Motor neuron (in vitro differentiated cells): Measurements from ENCODE around the gene SLC6A7. TPM values are rescaled to one million over a fixed set of nuclear protein-coding genes. Genes with fewer than 3 reads are reported as not detected.

Source experiments
- ATAC-seq, 8 experiments: fragments of 200-7000 bp; cut with Tn5 transposase; replicated peaks in 6 of 8; 2 replicates each; pipeline ENCODE4 v1.8.0; 2021; ENCODE audit warnings: mild to moderate bottlenecking in 8 of 8, moderate library complexity in 8 of 8
- H3K27ac ChIP-seq, 2 donors: fragments of 250-450 bp; sonication (Bioruptor Pico); 2 replicates each; pipeline ENCODE4 v1.9.0; 2021; ENCODE audit warnings: antibody characterized with exemption in 2 of 2, mild to moderate bottlenecking in 2 of 2, moderate library complexity in 1 of 2
- H3K4me1 ChIP-seq, 2 donors: fragments of 250-450 bp; sonication (Bioruptor Pico); replicated peaks in 1 of 2; 2 replicates each; pipeline ENCODE4 v1.6.1; 2021; ENCODE audit warnings: antibody characterized with exemption in 2 of 2, mild to moderate bottlenecking in 2 of 2, moderate library complexity in 1 of 2
- H3K4me3 ChIP-seq, 5 donors: fragments of 250-450 bp; sonication (Bioruptor Pico); 2 replicates each; pipeline ENCODE4 v1.9.0; 2021; ENCODE audit warnings: antibody characterized with exemption in 5 of 5, mild to moderate bottlenecking in 5 of 5, moderate library complexity in 4 of 5
- WGBS, 10 experiments: fragments of 450-650 bp; shearing (Covaris generic); methylation state at CpG; one replicate each; pipeline ENCODE4 v1.0.0; 2022; 5-methylcytosine and 5-hydroxymethylcytosine counted together
- in situ Hi-C, 9 experiments: fragments of 400-800 bp; cut with MboI; loops; one replicate each; pipeline ENCODE4 v1.15.0; 2021; ENCODE audit warnings: low sequenced_read_pairs in 9 of 9, low pct_unique_long_range_greater_than_20kb in 2 of 9; ENCODE audit not compliant: unreplicated experiment in 9 of 9
- total RNA-seq, 8 experiments: library from RNA; unstranded; fragments of 300-600 nt; gene quantifications; 2 replicates each; pipeline versions ENCODE4 v1.2.3 to v1.2.4, GENCODE V29; 2022

Gene SLC6A7
- total RNA-seq = 1 to 10 TPM in 1 of 8 experiments, under 1 TPM in 6, not detected in 1; 0.07 to 1.9 (median 0.14) TPM

DNA sequence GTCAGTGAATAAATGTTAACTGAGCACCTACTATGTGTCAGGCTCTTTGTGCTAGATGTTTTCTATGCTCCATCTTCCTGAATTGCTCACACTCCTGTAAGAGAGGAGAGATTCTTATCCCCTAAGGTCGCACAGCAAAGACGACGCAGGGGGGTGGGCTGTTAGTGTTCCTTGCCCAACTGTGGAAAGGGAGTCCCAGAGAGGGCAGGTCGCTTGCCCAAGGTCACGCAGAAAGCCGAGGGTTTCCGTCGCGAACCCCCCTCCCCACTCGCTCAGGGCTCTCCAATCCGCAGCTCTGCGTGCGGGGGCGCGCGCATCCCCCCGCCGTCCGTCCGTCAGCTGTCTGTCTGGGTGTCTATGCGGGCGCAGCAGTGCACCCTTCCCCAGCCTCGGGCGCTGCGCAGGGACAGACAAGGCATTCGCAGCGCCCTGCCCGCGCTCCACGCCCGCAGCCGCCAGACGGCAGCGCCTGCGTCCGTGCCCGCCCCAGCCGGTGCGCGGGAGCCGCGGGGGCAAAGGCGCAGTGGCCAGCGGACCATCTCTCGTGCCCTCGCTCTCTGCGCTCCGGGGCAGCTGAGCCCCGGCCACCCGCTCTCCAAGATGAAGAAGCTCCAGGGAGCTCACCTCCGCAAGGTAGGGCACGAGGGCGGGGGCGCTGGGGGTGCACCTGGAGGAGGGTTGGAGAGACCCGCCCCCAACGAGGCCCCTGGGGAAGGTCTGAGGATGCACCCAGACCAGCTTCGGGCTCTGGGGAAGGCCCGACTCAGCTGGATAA lies at the start of gene SLC6A7:
Gene SLC6A7 (plus strand): TSS at position 335 of the 775 bp plus-strand sequence. CDS start 266 bp downstream, at position 601.
- H3K4me3 ChIP-seq = no peak within 1 kb of the TSS
- WGBS, 10 experiments = 3 to 75% (median 23%) methylated on average over 2 to 10 of the region's 58 CpGs; no CpG with 5 or more reads in 3 of the 10 experiments
- peak in 5 of 8 experiments; percentile 25 to 67 (median 60) for ATAC-seq
- in situ Hi-C loops = no loop called here
- H3K27ac ChIP-seq = no peak within 1 kb of the TSS
- H3K4me1 ChIP-seq = peaks cover 24 to 28% of the 10 kb centered on the region in 2 donors

DNA sequence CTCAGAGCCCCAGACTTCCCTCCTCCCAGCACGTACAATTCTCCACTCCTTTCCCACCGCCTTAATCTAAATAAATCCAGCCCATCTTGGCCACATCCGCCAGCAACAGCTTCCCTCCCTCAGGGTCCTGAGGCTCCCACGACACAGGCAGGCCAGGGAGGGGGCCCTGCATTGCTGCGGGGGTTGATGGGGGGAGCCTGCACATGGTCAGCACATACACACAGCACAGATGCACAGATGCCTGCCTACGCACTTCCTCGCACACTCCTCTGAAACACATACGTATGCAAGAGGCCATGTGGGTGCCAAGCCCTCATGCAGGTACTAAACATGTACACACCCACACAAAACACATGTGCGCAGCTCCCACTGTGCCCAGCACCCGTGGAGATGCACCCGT lies 49.0 kb upstream of the SLC6A7 start:
- Histone ChIP-seq H3K4me1 (peaks cover 66 to 81% of the 10 kb centered on the region in 2 donors), H3K27ac (no peak overlapping the region), H3K4me3 (no peak overlapping the region)
- 8 to 85% (median 43%) methylated on average over 2 to 6 of the region's 11 CpGs; no CpG with 5 or more reads in 5 of the 10 experiments for WGBS, 10 experiments
- in situ Hi-C loops = no loop called here
- ATAC-seq = peak in 2 of 8 experiments; percentile 3 to 67

- peak in 2 of 8 experiments; percentile 2 to 40 for ATAC-seq
- Histone ChIP-seq H3K4me3 (no peak overlapping the region), H3K27ac (no peak overlapping the region), H3K4me1 (peaks cover 59 to 74% of the 10 kb centered on the region in 2 donors)
- 0 to 92% (median 65%) methylated on average over 1 to 6 of the region's 9 CpGs; no CpG with 5 or more reads in 2 of the 10 experiments for WGBS, 10 experiments
- in situ Hi-C loops = no loop called here
Observed at GRCh38 chr5:150141544-150142184, 48.2 kb upstream of the SLC6A7 start.

- WGBS, 10 experiments = 5 to 100% (median 68%) methylated on average over 1 to 5 of the region's 14 CpGs; no CpG with 5 or more reads in 5 of the 10 experiments
Observed at GRCh38 chr5:150142185-150142958, 47.5 kb upstream of the SLC6A7 start.

DNA sequence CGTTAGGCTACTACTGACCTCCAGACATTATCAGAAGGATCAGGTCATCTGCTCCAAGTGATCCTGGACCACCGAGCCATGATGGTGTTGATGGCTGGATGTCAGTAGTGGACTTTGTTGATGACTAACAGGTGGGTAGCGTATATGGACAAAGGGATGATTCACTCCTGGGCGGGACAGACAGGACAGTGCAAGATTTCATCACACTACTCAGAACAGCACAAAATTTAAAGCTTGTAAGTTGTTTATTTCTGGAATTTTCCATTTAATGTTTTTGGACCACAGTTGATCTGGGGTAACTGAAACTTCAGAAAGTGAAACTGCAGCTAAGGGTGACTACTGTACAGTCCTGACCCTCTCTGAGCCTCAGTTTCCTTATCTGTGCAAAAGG lies 46.9 kb upstream of the SLC6A7 start:
- in situ Hi-C loops = no loop called here
- no peak overlapping the region for H3K27ac ChIP-seq
- 0 to 60% (median 5%) methylated on average over 1 to 4 of the region's 4 CpGs; no CpG with 5 or more reads in 7 of the 10 experiments for WGBS, 10 experiments
- H3K4me1 ChIP-seq = peaks cover 56 to 71% of the 10 kb centered on the region in 2 donors
- ATAC-seq = peak in 5 of 8 experiments; percentile 24 to 67 (median 35)
- H3K4me3 ChIP-seq = no peak overlapping the region

More at GRCh38 chr5:150142185-150142958, 47.5 kb upstream of the SLC6A7 start:
- no peak overlapping the region for H3K27ac ChIP-seq
- no peak overlapping the region for H3K4me3 ChIP-seq
- ATAC-seq = no peak
- in situ Hi-C loops = no loop called here
- peaks cover 61 to 74% of the 10 kb centered on the region in 2 donors for H3K4me1 ChIP-seq

GRCh38 chr5:150143350-150144245 lies 46.3 kb upstream of the SLC6A7 start:
- Histone ChIP-seq H3K4me1 (peaks cover 49 to 64% of the 10 kb centered on the region in 2 donors), H3K4me3 (no peak overlapping the region), H3K27ac (peak overlapping the region in 1 of 2 donors; percentile 48)
- ATAC-seq = peak; percentile 1 to 69 (median 52)
- in situ Hi-C loops = no loop called here
- 0 to 83% (median 66%) methylated on average over 1 to 8 of the region's 20 CpGs; no CpG with 5 or more reads in 5 of the 10 experiments for whole genome bisulfite sequencing, 10 experiments

- in situ Hi-C loops = no loop called here
- Histone ChIP-seq H3K4me1 (peaks cover 43 to 57% of the 10 kb centered on the region in 2 donors), H3K4me3 (no peak overlapping the region), H3K27ac (peak overlapping the region in 1 of 2 donors; percentile 48)
- 17 to 60% (median 51%) methylated on average over 1 to 3 of the region's 14 CpGs; no CpG with 5 or more reads in 4 of the 10 experiments for WGBS, 10 experiments
- ATAC-seq = peak in 7 of 8 experiments; percentile 1 to 58 (median 35)
Observed at GRCh38 chr5:150144246-150144801, 45.5 kb upstream of the SLC6A7 start.

DNA sequence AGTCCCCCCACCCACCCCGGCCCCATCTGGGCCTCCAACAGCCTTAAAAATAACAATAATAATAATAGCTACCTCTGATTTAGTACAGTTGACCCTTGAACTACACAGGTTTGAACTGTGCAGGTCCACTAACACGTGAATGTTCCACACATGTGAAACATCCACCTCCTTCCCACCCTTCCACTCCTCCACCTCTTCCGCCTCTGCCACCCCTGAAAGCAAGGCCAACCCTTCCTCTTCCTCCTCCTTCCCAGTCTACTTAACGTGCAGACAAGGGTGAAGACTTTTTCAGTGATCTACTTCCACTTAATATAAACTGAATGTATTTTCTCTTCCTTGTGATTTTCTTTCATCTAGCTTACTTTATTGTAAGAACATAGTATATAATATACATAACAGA lies 45.0 kb upstream of the SLC6A7 start:
- 0 to 100% (median 33%) methylated on average over 1 to 3 of the region's 4 CpGs; no CpG with 5 or more reads in 3 of the 10 experiments for WGBS, 10 experiments
- in situ Hi-C loops = no loop called here

GRCh38 chr5:150146235-150146634 lies 43.6 kb upstream of the SLC6A7 start:
- peaks cover 33 to 44% of the 10 kb centered on the region in 2 donors for H3K4me1 ChIP-seq
- no peak overlapping the region for H3K4me3 ChIP-seq
- no peak overlapping the region for H3K27ac ChIP-seq
- WGBS, 10 experiments = 47 to 100% (median 93%) methylated on average over 1 to 4 of the region's 5 CpGs; no CpG with 5 or more reads in 2 of the 10 experiments
- in situ Hi-C loops = no loop called here
- no peak for ATAC-seq

More for the DNA sequence above, 45.0 kb upstream of the SLC6A7 start:
- ATAC-seq = no peak
- Histone ChIP-seq H3K4me1 (peaks cover 43 to 55% of the 10 kb centered on the region in 2 donors), H3K4me3 (no peak overlapping the region), H3K27ac (peak overlapping the region in 1 of 2 donors; percentile 48)

DNA sequence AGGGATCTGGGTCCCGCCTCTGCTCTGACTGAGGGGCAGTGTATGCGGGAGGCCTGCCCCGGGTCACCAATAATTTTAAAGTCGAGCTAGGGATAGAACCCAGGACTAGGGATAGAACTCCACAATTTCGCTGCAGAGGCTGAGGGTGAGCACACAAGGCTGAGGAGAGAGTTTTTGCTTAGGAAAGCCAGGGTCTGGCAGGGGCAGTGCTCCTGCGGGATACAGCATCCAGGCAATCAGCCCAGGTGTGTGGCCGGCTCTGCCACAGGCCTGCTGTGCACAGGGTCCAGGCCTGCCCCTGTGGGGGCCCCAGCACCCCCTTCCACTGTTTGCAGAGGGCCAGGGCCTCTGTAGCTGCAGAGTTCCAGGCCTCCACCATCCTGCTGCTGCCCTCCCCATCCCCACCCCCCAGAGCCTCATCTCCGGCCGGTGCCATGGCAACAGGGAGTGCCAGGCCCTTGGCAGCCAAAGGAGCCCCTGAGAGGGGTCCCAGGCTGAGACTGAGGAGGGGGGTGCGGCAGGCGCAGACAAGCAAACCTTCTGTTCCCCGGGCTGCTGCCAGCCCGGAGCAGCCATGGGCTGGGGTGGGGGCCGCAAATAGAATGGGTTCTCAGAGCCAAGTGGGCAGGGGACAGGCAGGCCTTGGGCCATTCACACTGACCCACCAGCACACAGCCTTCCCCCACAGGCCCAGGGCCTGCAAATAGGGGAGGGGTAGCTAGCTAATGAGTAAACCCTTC lies 42.8 kb upstream of the SLC6A7 start:
- WGBS, 10 experiments = 100% methylated on average over 1 to 2 of the region's 14 CpGs; no CpG with 5 or more reads in 8 of the 10 experiments
- no peak overlapping the region for H3K27ac ChIP-seq
- in situ Hi-C loops = no loop called here
- peaks cover 26 to 36% of the 10 kb centered on the region in 2 donors for H3K4me1 ChIP-seq
- ATAC-seq = peak in 5 of 8 experiments; percentile 56 to 81 (median 67)
- H3K4me3 ChIP-seq = no peak overlapping the region

DNA sequence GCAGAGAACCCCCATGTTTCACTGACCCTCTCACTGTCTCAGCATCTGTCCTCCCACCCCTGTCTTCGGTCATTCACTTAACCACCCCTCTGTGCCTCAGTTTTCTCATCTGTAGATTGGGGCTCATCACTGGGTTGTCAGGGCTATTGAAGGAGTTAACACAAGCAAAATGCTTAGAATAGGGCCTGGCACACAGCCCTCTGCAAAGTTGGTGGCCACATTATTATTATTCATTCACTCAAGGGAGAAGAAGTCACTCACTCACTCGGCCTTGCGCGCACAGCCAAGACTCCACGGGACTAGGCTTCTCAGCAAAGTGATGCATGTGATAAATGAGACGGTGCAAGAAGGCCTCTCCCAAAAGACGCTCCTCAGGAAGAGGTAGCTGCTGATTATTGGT lies 42.2 kb upstream of the SLC6A7 start:
- Histone ChIP-seq H3K27ac (no peak overlapping the region), H3K4me1 (peaks cover 26 to 40% of the 10 kb centered on the region in 2 donors), H3K4me3 (no peak overlapping the region)
- in situ Hi-C loops = no loop called here
- no peak for ATAC-seq
- 86 to 100% (median 92%) methylated on average over 1 to 6 of the region's 7 CpGs; no CpG with 5 or more reads in 2 of the 10 experiments for WGBS, 10 experiments
